Psoas muscle (tissue), 8 donors: ENCODE results near the gene CCT5. TPM values are rescaled to one million over a fixed set of nuclear protein-coding genes. Genes with fewer than 3 reads are reported as not detected.
"Not testable (repeated sequence)": the region's sequence is repeated elsewhere in the genome, so short reads cannot be mapped to it uniquely, and the experiment has no call there.

Experiments used
- ATAC-seq, 4 donors: fragments of 200-7000 bp; cut with Tn5 transposase; one replicate each; pipeline ENCODE4 v1.9.1; 2020; ENCODE audit warnings: moderate library complexity in 3 of 4, mild to moderate bottlenecking in 2 of 4
- DNase-seq, 2 donors: peaks; one replicate each; pipeline ENCODE4 v3.0.0-alpha.2; 2020
- H3K27ac ChIP-seq: fragments of 200-600 bp; one replicate; pipeline ENCODE4 v1.8.0; 2022
- H3K27me3 ChIP-seq, 3 donors: fragments of 200-600 bp in 1 of 3; one replicate each; pipeline versions ENCODE4 v1.6.1 to v1.8.0; 2013 to 2022; ENCODE audit warnings: low read length in 2 of 3, mild to moderate bottlenecking in 2 of 3, moderate library complexity in 1 of 3; ENCODE audit not compliant: insufficient read depth in 3 of 3
- H3K36me3 ChIP-seq, 2 donors: fragments of 200-600 bp in 1 of 2; one replicate each; pipeline versions ENCODE4 v1.6.1 to v1.8.0; 2013 to 2022; ENCODE audit warnings: low read depth in 1 of 2, mild to moderate bottlenecking in 1 of 2, moderate library complexity in 1 of 2; ENCODE audit not compliant: insufficient read depth in 1 of 2
- H3K4me1 ChIP-seq: fragments of 200-600 bp; one replicate; pipeline ENCODE4 v1.8.0; 2022
- H3K4me3 ChIP-seq: fragments of 200-600 bp; one replicate; pipeline ENCODE4 v1.8.0; 2022; ENCODE audit warnings: mild to moderate bottlenecking
- H3K9me3 ChIP-seq: fragments of 200-600 bp; one replicate; pipeline ENCODE4 v1.8.0; 2022
- CTCF ChIP-seq: fragments of 200-600 bp; IDR thresholded peaks from one replicate; pipeline ENCODE4 v1.8.0; 2022; ENCODE audit warnings: antibody characterized with exemption
- WGBS, 3 donors: extraction: QIAGEN DNeasy Blood & Tissue Kit; methylation state at CpG; one replicate each; pipeline versions ENCODE4 v1.1.6 to v1.1.7; 2013; 5-methylcytosine and 5-hydroxymethylcytosine counted together
- intact Hi-C, 2 donors: fragments of 100-400 bp; cut with DNase I; formaldehyde crosslinking; loops; one replicate each; pipeline versions ENCODE4 v1.11.0 to v1.14.2; 2022
- polyA plus RNA-seq, 3 donors: library from polyadenylated mRNA; stranded (reverse); fragments of 200-250 nt; gene quantifications; one replicate each; pipeline ENCODE4 v1.2.3, GENCODE V29; 2013
- total RNA-seq, 4 donors: library from RNA; stranded (reverse); fragmentation: NEBNext Ultra II Directional in 2 of 4; extraction: Animal tissue kit (Norgen Biotek cat#: 25700) in 2 of 4; gene quantifications; one replicate each; pipeline versions ENCODE4 v1.2.1 to v1.2.4, GENCODE V29; 2021 to 2023
- donor health status: healthy with polysubstance abuse.
- donor health status: DM: no; HTN: no; CAD: no; lungs with moderate emphysema.
- donor health status: Bipolar disorder and iron deficiency.
- donor health status: healthy.
- donor health status: DM: yes; HTN: yes; CAD: no.
- donor health status: DM: no; HTN: no; CAD: no.
- donor health status: DM: no; HTN: no; CAD: no.
- donor health status: DM: yes; HTN: yes; CAD: no.

CCT5 gene
- total and polyA plus RNA-seq, 7 donors, result 150 to 454 (median 209) TPM

GRCh38 chr5:10310066-10310779 is 60.1 kb downstream of the CCT5 start:
- DNase-seq (peak in 1 of 2 donors; percentile 67), ATAC-seq (peak; percentile 45 to 64 (median 55))
- no peak for TF ChIP-seq CTCF
- Histone ChIP-seq H3K27me3 (no peaks in the 10 kb centered on the region), H3K9me3 (no peaks in the 10 kb centered on the region), H3K4me1 (peaks cover 39% of the 10 kb centered on the region), H3K36me3 (no peaks in the 10 kb centered on the region), H3K27ac (peak overlapping the region; percentile 92), H3K4me3 (no peak overlapping the region)
- WGBS, 3 donors, result 47 to 78% (median 49%) methylated on average over 8 of the region's 8 CpGs
- intact Hi-C loops, result no loop called here

- H3K4me3 ChIP-seq, H3K36me3 ChIP-seq, DNase-seq, H3K9me3 ChIP-seq, intact Hi-C loops, H3K27me3 ChIP-seq: not testable (repeated sequence)
- Histone ChIP-seq H3K27ac (peak overlapping the region; percentile 92), H3K4me1 (peaks cover 32% of the 10 kb centered on the region)
- ATAC-seq, result peak in 1 of 4 donors; percentile 35
- WGBS, 3 donors, result 61 to 89% (median 63%) methylated on average over 8 of the region's 8 CpGs
Measured at GRCh38 chr5:10310835-10311570, 60.9 kb downstream of the CCT5 start.

GRCh38 chr5:10311595-10312425 is 61.7 kb downstream of the CCT5 start:
- ATAC-seq (no peak), DNase-seq (no peak)
- Histone ChIP-seq H3K36me3 (no peaks in the 10 kb centered on the region), H3K4me1 (peaks cover 32% of the 10 kb centered on the region), H3K27me3 (no peaks in the 10 kb centered on the region), H3K4me3 (no peak overlapping the region), H3K9me3 (no peaks in the 10 kb centered on the region), H3K27ac (peak overlapping the region; percentile 92)
- TF ChIP-seq CTCF, result no peak
- whole genome bisulfite sequencing, 3 donors, result 72 to 79% (median 72%) methylated on average over 10 of the region's 10 CpGs
- intact Hi-C loops, result no loop called here

GRCh38 chr5:10315201-10315600 is 65.1 kb downstream of the CCT5 start:
- Histone ChIP-seq H3K36me3 (no peaks in the 10 kb centered on the region), H3K27me3 (no peaks in the 10 kb centered on the region), H3K4me1 (peaks cover 35% of the 10 kb centered on the region), H3K4me3 (no peak overlapping the region), H3K9me3 (no peaks in the 10 kb centered on the region), H3K27ac (peak overlapping the region; percentile 92)
- 38 to 46% (median 41%) methylated on average over 5 of the region's 5 CpGs for WGBS, 3 donors
- DNase-seq (peak in 1 of 2 donors; percentile 80), ATAC-seq (peak in 3 of 4 donors; percentile 58 to 71 (median 67))
- intact Hi-C loops, result loop anchor here in 1 of 2 donors (5.0 kb wide), 1 partner anchor 37 kb away; the partner anchor contains the start of gene MARCHF6
- no peak for TF ChIP-seq CTCF

Other genes starting within 250 kb of the CCT5 start
- 10 to 100 TPM in 1 of 4 donors, 1 to 10 TPM in 3; 7.6 to 16.7 (median 8.9) TPM for gene ATPSCKMT, start 392 bp upstream of the CCT5 start, total RNA-seq
- gene ATPSCKMT, start 392 bp upstream of the CCT5 start, polyA plus RNA-seq, result 10 to 100 TPM in 2 of 3 donors, 1 to 10 TPM in 1; 9.3 to 26.1 (median 10.2) TPM
- gene CMBL, start 57.6 kb downstream of the CCT5 start, total RNA-seq, result 100 to 1,000 TPM in 1 of 4 donors, 10 to 100 TPM in 3; 30.1 to 243 (median 61.1) TPM
- 10 to 100 TPM in 2 of 3 donors, 1 to 10 TPM in 1; 9.4 to 99.4 (median 54.4) TPM for gene CMBL, start 57.6 kb downstream of the CCT5 start, polyA plus RNA-seq
- 100 to 1,000 TPM; 160 to 250 (median 193) TPM for gene MARCHF6, start 103.4 kb downstream of the CCT5 start, total RNA-seq
- 10 to 100 TPM; 36.6 to 88.5 (median 72.0) TPM for gene MARCHF6, start 103.4 kb downstream of the CCT5 start, polyA plus RNA-seq
- gene ROPN1L, start 191.6 kb downstream of the CCT5 start, total RNA-seq, result under 1 TPM in 1 of 4 donors, not detected in 3; 0.25 TPM
- under 1 TPM in 2 of 3 donors, not detected in 1; 0.16 to 0.38 TPM for gene ROPN1L, start 191.6 kb downstream of the CCT5 start, polyA plus RNA-seq